IMR-90 (cell line): ENCODE results near the gene ZNF276. TPM values are rescaled to one million over a fixed set of nuclear protein-coding genes. Genes with fewer than 3 reads are reported as not detected.

ENCODE experiments used
- ATAC-seq: fragments of 200-7000 bp; cut with Tn5 transposase; 2 replicates; pipeline ENCODE4 v1.9.1; 2020; ENCODE audit warnings: low read depth, mild to moderate bottlenecking, moderate library complexity
- BruUV-seq: library from RNA; stranded (reverse); fragments of 400-500 nt; replicated peaks from 2 replicates; lab custom pipeline; 2021; lab: Mats Ljungman, UMichigan
- CTCF ChIA-PET: fragments of 300-600 bp; formaldehyde crosslinking; extraction: SDS; loops from one replicate; lab custom pipeline; 2021; ENCODE audit warnings: antibody characterized with exemption; lab: Yijun Ruan, JAX
- POLR2A ChIA-PET: fragments of 300-600 bp; sonication (Branson Sonifier 250); formaldehyde crosslinking; loops from one replicate; lab custom pipeline; 2022; ENCODE audit warnings: antibody characterized with exemption; ENCODE audit not compliant: unreplicated experiment; lab: Charles Lee
- DNase-seq: peaks from one replicate; pipeline ENCODE4 v3.0.0; 2013
- H2AFZ ChIP-seq: replicated peaks from 2 replicates; pipeline ENCODE3; 2013; ENCODE audit warnings: low read length, mild to moderate bottlenecking; ENCODE audit not compliant: poor library complexity
- H2AK5ac ChIP-seq: 2 replicates; pipeline ENCODE4 v1.6.1; 2013; ENCODE audit warnings: low read depth, low read length, inconsistent platforms
- H2AK9ac ChIP-seq: replicated peaks from 2 replicates; pipeline ENCODE3; 2013; ENCODE audit warnings: mild to moderate bottlenecking, low read depth, low read length, moderate library complexity; ENCODE audit not compliant: poor library complexity
- H2BK120ac ChIP-seq: 2 replicates; pipeline ENCODE4 v1.6.1; 2013; ENCODE audit warnings: low read depth, low read length, inconsistent platforms
- H2BK15ac ChIP-seq: 3 replicates; pipeline ENCODE4 v1.6.1; 2013; ENCODE audit warnings: low read depth, low read length, inconsistent platforms
- H2BK20ac ChIP-seq: 2 replicates; pipeline ENCODE4 v1.6.1; 2013; ENCODE audit warnings: low read depth, mild to moderate bottlenecking, inconsistent platforms, low read length, moderate library complexity
- H2BK5ac ChIP-seq: 2 replicates; pipeline ENCODE4 v1.6.1; 2013; ENCODE audit warnings: mild to moderate bottlenecking, low read depth, low read length, inconsistent platforms; ENCODE audit not compliant: poor library complexity, severe bottlenecking
- H3K14ac ChIP-seq: replicated peaks from 2 replicates; pipeline ENCODE4 v1.6.1; 2013; ENCODE audit warnings: low read depth, low read length, inconsistent platforms
- H3K18ac ChIP-seq: 2 replicates; pipeline ENCODE4 v1.6.1; 2013; ENCODE audit warnings: low read depth, low read length, control low read depth
- H3K23ac ChIP-seq: 2 replicates; pipeline ENCODE4 v1.6.1; 2013; ENCODE audit warnings: low read depth, low read length, inconsistent platforms
- H3K27ac ChIP-seq: 2 replicates; pipeline ENCODE4 v1.5.1; 2013; ENCODE audit warnings: mild to moderate bottlenecking, control low read depth, low read length; ENCODE audit not compliant: insufficient read depth
- H3K27me3 ChIP-seq: 2 replicates; pipeline ENCODE4 v1.6.1; 2013; ENCODE audit warnings: low read length; ENCODE audit not compliant: control insufficient read depth, insufficient read depth
- H3K36me3 ChIP-seq: 2 replicates; pipeline ENCODE4 v1.6.1; 2013; ENCODE audit warnings: low read length, mixed read lengths; ENCODE audit not compliant: control insufficient read depth, insufficient read depth
- H3K4ac ChIP-seq: 2 replicates; pipeline ENCODE4 v1.6.1; 2013; ENCODE audit warnings: low read depth, low read length, inconsistent platforms
- H3K4me1 ChIP-seq: 2 replicates; pipeline ENCODE4 v1.6.1; 2013; ENCODE audit warnings: low read length, mixed read lengths; ENCODE audit not compliant: control insufficient read depth, insufficient read depth
- H3K4me2 ChIP-seq: 2 replicates; pipeline ENCODE4 v1.6.1; 2013; ENCODE audit warnings: low read depth, mild to moderate bottlenecking, control low read depth, low read length, moderate library complexity
- H3K4me3 ChIP-seq: 2 replicates; pipeline ENCODE4 v1.5.1; 2013; ENCODE audit warnings: low read depth, mild to moderate bottlenecking, control low read depth, low read length, moderate library complexity; ENCODE audit not compliant: insufficient read depth
- H3K56ac ChIP-seq: 2 replicates; pipeline ENCODE4 v1.6.1; 2013; ENCODE audit warnings: low read length, inconsistent platforms; ENCODE audit not compliant: insufficient read depth; ENCODE audit errors: extremely low read depth
- H3K79me1 ChIP-seq, 2 experiments: 2 replicates each; pipeline ENCODE4 v1.6.1; 2013; ENCODE audit warnings: low read length in 2 of 2, inconsistent platforms in 1 of 2, low read depth in 1 of 2
- H3K9ac ChIP-seq: 2 replicates; pipeline ENCODE4 v1.6.1; 2013; ENCODE audit warnings: low read depth, low read length, control low read depth
- H3K9me1 ChIP-seq: 2 replicates; pipeline ENCODE4 v1.6.1; 2013; ENCODE audit warnings: low read length, inconsistent platforms; ENCODE audit not compliant: insufficient read depth
- H3K9me3 ChIP-seq: 2 replicates; pipeline ENCODE4 v1.6.1; 2013; ENCODE audit warnings: low read length; ENCODE audit not compliant: control insufficient read depth, insufficient read depth
- H4K20me1 ChIP-seq: 2 replicates; pipeline ENCODE4 v1.6.1; 2013; ENCODE audit warnings: low read length, inconsistent platforms; ENCODE audit not compliant: insufficient read depth
- H4K5ac ChIP-seq: 2 replicates; pipeline ENCODE4 v1.6.1; 2013; ENCODE audit warnings: mild to moderate bottlenecking, low read depth, low read length, control low read depth
- H4K8ac ChIP-seq, 2 experiments: 2 replicates each; pipeline ENCODE4 v1.6.1; 2013; ENCODE audit warnings: low read depth in 2 of 2, low read length in 2 of 2, control low read depth in 1 of 2, inconsistent platforms in 1 of 2
- H4K91ac ChIP-seq: 2 replicates; pipeline ENCODE4 v1.6.1; 2013; ENCODE audit warnings: low read depth, low read length, inconsistent platforms; ENCODE audit not compliant: insufficient read depth
- BHLHE40 ChIP-seq: fragments of 150-350 bp; IDR thresholded peaks from 2 replicates; pipeline ENCODE4 v1.6.1; 2016; ENCODE audit warnings: mild to moderate bottlenecking, low read depth, low read length
- CEBPB ChIP-seq: IDR thresholded peaks from 2 replicates; pipeline ENCODE4 v1.6.1; 2012; ENCODE audit warnings: low read depth, low read length, improper control_type of control experiment
- WGBS, 2 experiments: methylation state at CpG; one replicate each; pipeline versions ENCODE4 v1.1.5 to v1.1.7; 2013; ENCODE audit warnings: missing lambda C conversion rate in 2 of 2; ENCODE audit not compliant: insufficient read length in 1 of 2; ENCODE audit errors: extremely low coverage in 2 of 2; 5-methylcytosine and 5-hydroxymethylcytosine counted together
- dilution Hi-C: fragments of 300-500 bp; cut with HindIII; formaldehyde crosslinking; loops from one replicate; pipeline ENCODE4 v1.14.3; 2018; ENCODE audit warnings: low sequenced_read_pairs; ENCODE audit not compliant: unreplicated experiment
- in situ Hi-C: fragments of 300-500 bp; cut with MboI; formaldehyde crosslinking; loops from 3 replicates; pipeline ENCODE4 v1.14.3; 2019; ENCODE audit warnings: low sequenced_read_pairs, inconsistent platforms, mixed read lengths
- intact Hi-C: fragments of 100-400 bp; cut with micrococcal nuclease; formaldehyde crosslinking; loops from 2 replicates; pipeline ENCODE4 v1.10.0; 2022
- polyA plus RNA-seq, 3 experiments: library from polyadenylated mRNA; depleted of rRNA; stranded (reverse); fragments of >200 nt; gene quantifications; 2 replicates each; pipeline ENCODE4 v1.2.3, GENCODE V29; 2012; ENCODE audit warnings: low replicate concordance in 1 of 3
- total RNA-seq: library from RNA; depleted of rRNA; stranded (reverse); fragments of >200 nt; gene quantifications from 2 replicates; pipeline ENCODE4 v1.2.3, GENCODE V29; 2012

The ZNF276 gene
- total and polyA plus RNA-seq, 2 of the 4 experiments (the other 2 are of a cell fraction), result 4.1 to 18.6 TPM

GRCh38 chr16:89736554-89736953, 15.2 kb downstream of the ZNF276 start:
- no peak overlapping the region for H2BK15ac ChIP-seq
- WGBS, 2 experiments, result no CpG with 5 or more reads among the region's 3 CpGs
- ChIA-PET POLR2A (no interaction called here), CTCF (no interaction called here)
- dilution Hi-C loops (no loop called here), in situ Hi-C loops (no loop called here), intact Hi-C loops (no loop called here)
- no peak overlapping the region for H4K91ac ChIP-seq
- H3K27me3 ChIP-seq, result no peaks in the 10 kb centered on the region
- no peak overlapping the region for H2BK5ac ChIP-seq
- H3K9me3 ChIP-seq, result no peaks in the 10 kb centered on the region
- no peak overlapping the region for H4K8ac ChIP-seq
- H3K4me3 ChIP-seq, result no peak overlapping the region
- H2AK9ac ChIP-seq, result no peak overlapping the region
- no TSS peak for BruUV-seq
- peaks cover 79% of the 10 kb centered on the region for H3K36me3 ChIP-seq
- no peak overlapping the region for H3K4me2 ChIP-seq
- no peak overlapping the region for H2AK5ac ChIP-seq
- H2BK20ac ChIP-seq, result no peak overlapping the region
- no peak overlapping the region for H3K23ac ChIP-seq
- no peak overlapping the region for H3K9ac ChIP-seq
- H4K5ac ChIP-seq, result no peak overlapping the region
- DNase-seq (no peak), ATAC-seq (no peak)
- no peak overlapping the region for H3K18ac ChIP-seq
- H2BK120ac ChIP-seq, result no peak overlapping the region
- no peak overlapping the region for H2AFZ ChIP-seq
- H3K56ac ChIP-seq, result no peak overlapping the region
- H4K20me1 ChIP-seq, result no peaks in the 10 kb centered on the region; the same call in 1 of the 2 replicates
- peaks cover 8 to 17% of the 10 kb centered on the region in 2 experiments for H3K79me1 ChIP-seq
- no peak overlapping the region for H3K27ac ChIP-seq
- no peak overlapping the region for H3K14ac ChIP-seq
- H3K9me1 ChIP-seq, result no peaks in the 10 kb centered on the region
- TF ChIP-seq CEBPB (no peak), BHLHE40 (no peak)
- H3K4ac ChIP-seq, result no peak overlapping the region
- H3K4me1 ChIP-seq, result no peaks in the 10 kb centered on the region
